ENCODE data around the gene MYRF. TPM values are rescaled to one million over a fixed set of nuclear protein-coding genes. Genes with fewer than 3 reads are reported as not detected.

Gene MYRF
- total and polyA plus RNA-seq, 2 of the 13 experiments (the other 11 are each of a cell fraction or from before 2014, with no cell fraction given), result 10.2 to 25.9 TPM

GRCh38 chr11:61756452-61757212 lies 4.2 kb downstream of the MYRF start:
- peak; percentile 84 for ATAC-seq
- TSS peak; percentile 93 for BruUV-seq (replicated peaks)
- no peaks in the 10 kb centered on the region for H3K27me3 ChIP-seq (ENCODE audit: control insufficient read depth in 1 of 2, insufficient read depth in 2 of 2, low read length in 2 of 2)
- peak; percentile 96 for TF ChIP-seq ZNF687 (CRISPR knock-in tag; IDR thresholded peaks at IDR 0.05)
- TF ChIP-seq ZFX (CRISPR knock-in tag; IDR thresholded peaks at IDR 0.05; ENCODE audit: low read depth), result peak; percentile 83
- peak; percentile 86 for TF ChIP-seq HNF1A (IDR thresholded peaks at IDR 0.05; ENCODE audit: low read depth)
- peak; percentile 95; the same call in 1 of the 2 replicates for TF ChIP-seq HNF1A (CRISPR knock-in tag; IDR thresholded peaks at IDR 0.05; ENCODE audit: borderline replicate concordance)
- no peak; the same call in 1 of the 2 replicates for TF ChIP-seq ZBTB26 (CRISPR knock-in tag; IDR thresholded peaks at IDR 0.05; ENCODE audit: borderline replicate concordance)
- no peak for TF ChIP-seq MTA3 (CRISPR knock-in tag; IDR thresholded peaks at IDR 0.05)
- no peak for TF ChIP-seq ZNF737 (CRISPR knock-in tag; IDR thresholded peaks at IDR 0.05; ENCODE audit: borderline replicate concordance)
- peak; percentile 91; the same call in 1 of the 2 replicates for TF ChIP-seq ZNF772 (CRISPR knock-in tag; IDR thresholded peaks at IDR 0.05)
- TF ChIP-seq ZNF282 (IDR thresholded peaks at IDR 0.05; ENCODE audit: partially characterized antibody), result no peak
- peak; percentile 76 for TF ChIP-seq THAP11 (CRISPR knock-in tag; IDR thresholded peaks at IDR 0.05)
- no peak for TF ChIP-seq MAX (IDR thresholded peaks at IDR 0.05)
- no peak for TF ChIP-seq CHCHD3 (CRISPR knock-in tag; IDR thresholded peaks at IDR 0.05)

More at GRCh38 chr11:61756452-61757212, 4.2 kb downstream of the MYRF start:
- H3K4me1 ChIP-seq (ENCODE audit: insufficient read depth, low read length), result peaks cover 71% of the 10 kb centered on the region
- peak overlapping the region; percentile 100 for H3K27ac ChIP-seq (ENCODE audit: extremely low read length, insufficient read depth, low read length)
- CTCF ChIA-PET (ENCODE audit: low intra/inter-chr PET ratio, low total read pairs), result interaction anchor here (0.9 to 1.2 kb wide), 2 partner anchors 13 to 20 kb away, joined by 3 to 4 read pairs; no protein-coding TSS in a partner anchor
- intact Hi-C loops (cut with micrococcal nuclease; ENCODE audit: unreplicated experiment), result no loop called here
- peak; percentile 93 for FAIRE-seq
- in situ Hi-C loops (cut with HindIII; ENCODE audit: extremely low pct_ligation_motif_present, low pct_unique_long_range_greater_than_20kb), result no loop called here
- peak overlapping the region; percentile 89 for H3K9ac ChIP-seq (ENCODE audit: insufficient read depth, low read depth, low read length)
- H4K20me1 ChIP-seq (ENCODE audit: insufficient read depth, low read length), result 0 out of 2 replicates have a peak, but pooled peaks cover 2% of the 10 kb centered on the region
- peak overlapping the region; percentile 32 to 69 (median 66) for H3K4me3 ChIP-seq (replicated peaks in 1 of 3; ENCODE audit: insufficient read depth in 1 of 3, low read depth in 2 of 3, low read length in 3 of 3)
- DNase-seq (ENCODE audit: low spot score), result peak; percentile 94
- H2AFZ ChIP-seq (ENCODE audit: low read length), result no peak overlapping the region
- H3K4me2 ChIP-seq (ENCODE audit: low read depth, low read length), result peak overlapping the region; percentile 93
- no peaks in the 10 kb centered on the region for H3K9me3 ChIP-seq (ENCODE audit: low read length)
- H3K79me2 ChIP-seq (ENCODE audit: insufficient read depth, low read length), result peaks cover 67% of the 10 kb centered on the region
- no peaks in the 10 kb centered on the region for H3K36me3 ChIP-seq (replicated peaks in 1 of 2; ENCODE audit: control insufficient read depth in 1 of 2, insufficient read depth in 2 of 2, low read length in 2 of 2)
- POLR2A ChIA-PET, result interaction anchor here (0.6 to 4.6 kb wide), 15 partner anchors 9 to 218 kb away, joined by 3 to 92 read pairs (median 5); partner anchors contain the start of genes FEN1 and TMEM258
- 10% methylated on average over 5 of the region's 9 CpGs for WGBS (ENCODE audit: low lambda C conversion rate)

Data from HepG2 (cell line).